Measurements from ENCODE around the gene HOXA6.

Gene HOXA6

GRCh38 chr7:27095897-27096767 lies 51.4 kb downstream of the HOXA6 start, which contains the start of gene HOXA1:
TSS of gene HOXA1 (minus strand) at chr7:27096000. CDS start at chr7:27095912, 88 bp downstream.
- DNase-seq (ENCODE audit: low spot score), result peak; percentile 33

Measured in hematopoietic multipotent progenitor cell treated with erythropoietin and hydrocortisone succinate and interleukin-3 and kit ligand, for 15 days (in vitro differentiated cells).